Type B pancreatic cell (in vitro differentiated cells): Measurements from ENCODE around the gene VCL. TPM values are rescaled to one million over a fixed set of nuclear protein-coding genes. Genes with fewer than 3 reads are reported as not detected.
A peak's percentile ranks its signal among the peaks of the same experiment; 100 is the strongest.

ENCODE experiments used
- DNase-seq: peaks from one replicate; pipeline ENCODE4 v3.0.0; 2021; ENCODE audit warnings: mixed read lengths; ENCODE audit not compliant: unreplicated experiment; ENCODE audit errors: extremely low spot score
- H3K27ac Mint-ChIP-seq: 2 replicates; pipeline ENCODE4 v1.8.0; 2021; ENCODE audit warnings: mild to moderate bottlenecking, mixed read lengths
- H3K27me3 Mint-ChIP-seq: 2 replicates; pipeline ENCODE4 v1.8.0; 2021; ENCODE audit warnings: mixed read lengths
- H3K36me3 Mint-ChIP-seq: 2 replicates; pipeline ENCODE4 v1.8.0; 2021; ENCODE audit warnings: mixed read lengths
- H3K4me1 Mint-ChIP-seq: one replicate; pipeline ENCODE4 v1.8.0; 2021; ENCODE audit warnings: mixed read lengths; ENCODE audit not compliant: unreplicated experiment
- H3K4me3 Mint-ChIP-seq: 2 replicates; pipeline ENCODE4 v1.8.0; 2021; ENCODE audit warnings: mild to moderate bottlenecking, mixed read lengths
- H3K9me3 Mint-ChIP-seq: 2 replicates; pipeline ENCODE4 v1.8.0; 2021; ENCODE audit warnings: mixed read lengths
- total RNA-seq: library from RNA; stranded (reverse); gene quantifications from 2 replicates; pipeline ENCODE4 v1.2.1, GENCODE V29; 2021; ENCODE audit warnings: low replicate concordance
- TF ChIP-seq, protein P1 (sequence below): fragments of 200-600 bp; sonication (generic); conservative IDR thresholded peaks from 2 replicates; pipeline ENCODE4 v1.5.0; 2021; ENCODE audit warnings: antibody characterized with exemption, mild to moderate bottlenecking

VCL gene
- total RNA-seq, 1 donor from 2014 or later = 125 TPM

DNA sequence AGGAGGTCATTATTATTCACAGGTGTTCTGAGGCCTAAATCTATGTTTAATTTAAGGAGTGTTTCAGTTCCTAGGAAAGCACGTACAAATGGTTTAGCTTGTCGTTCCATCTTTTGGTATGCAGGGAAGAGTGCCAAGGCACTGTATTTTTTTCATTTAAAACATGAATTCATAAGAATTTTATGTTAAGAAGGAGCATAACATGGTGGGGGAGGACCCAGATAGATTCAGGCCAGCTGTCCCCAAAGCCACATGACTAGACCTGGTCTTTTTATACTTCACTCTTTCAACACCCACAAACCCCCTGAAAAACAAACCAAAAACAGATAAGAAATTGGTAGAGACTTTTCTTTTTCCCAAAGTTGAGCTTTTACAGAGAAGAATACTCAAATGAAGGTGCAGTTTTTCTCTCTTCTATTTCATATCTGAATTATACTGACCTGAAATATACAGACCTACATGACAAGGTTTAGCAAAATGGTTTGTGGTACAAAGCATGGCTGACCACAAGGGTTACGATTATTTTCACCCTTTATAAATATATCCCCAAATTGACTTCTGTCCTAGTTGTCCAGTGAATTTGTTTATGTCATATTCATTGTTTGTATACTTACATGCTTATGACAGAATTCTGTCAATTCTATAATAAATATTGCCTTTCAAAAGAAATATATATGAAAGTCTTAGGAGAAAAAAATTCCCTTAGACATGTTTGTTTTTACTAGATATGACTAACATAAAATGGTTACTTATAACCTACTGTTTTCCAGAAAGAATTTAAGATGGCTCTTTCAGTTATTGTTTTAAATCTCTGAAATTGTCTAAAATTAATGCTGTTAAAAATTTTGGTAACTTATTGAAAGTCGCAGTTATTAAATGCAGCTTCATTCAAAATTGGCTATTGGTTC is 81.4 kb downstream of the VCL start:
- Mint-ChIP-seq H3K27ac (peak overlapping the region; percentile 27), H3K4me1 (peaks cover 21% of the 10 kb centered on the region), H3K36me3 (peaks cover 20% of the 10 kb centered on the region), H3K27me3 (no peaks in the 10 kb centered on the region), H3K9me3 (no peaks in the 10 kb centered on the region), H3K4me3 (no peak overlapping the region)
- DNase-seq = no peak
- TF ChIP-seq, protein P1, sequence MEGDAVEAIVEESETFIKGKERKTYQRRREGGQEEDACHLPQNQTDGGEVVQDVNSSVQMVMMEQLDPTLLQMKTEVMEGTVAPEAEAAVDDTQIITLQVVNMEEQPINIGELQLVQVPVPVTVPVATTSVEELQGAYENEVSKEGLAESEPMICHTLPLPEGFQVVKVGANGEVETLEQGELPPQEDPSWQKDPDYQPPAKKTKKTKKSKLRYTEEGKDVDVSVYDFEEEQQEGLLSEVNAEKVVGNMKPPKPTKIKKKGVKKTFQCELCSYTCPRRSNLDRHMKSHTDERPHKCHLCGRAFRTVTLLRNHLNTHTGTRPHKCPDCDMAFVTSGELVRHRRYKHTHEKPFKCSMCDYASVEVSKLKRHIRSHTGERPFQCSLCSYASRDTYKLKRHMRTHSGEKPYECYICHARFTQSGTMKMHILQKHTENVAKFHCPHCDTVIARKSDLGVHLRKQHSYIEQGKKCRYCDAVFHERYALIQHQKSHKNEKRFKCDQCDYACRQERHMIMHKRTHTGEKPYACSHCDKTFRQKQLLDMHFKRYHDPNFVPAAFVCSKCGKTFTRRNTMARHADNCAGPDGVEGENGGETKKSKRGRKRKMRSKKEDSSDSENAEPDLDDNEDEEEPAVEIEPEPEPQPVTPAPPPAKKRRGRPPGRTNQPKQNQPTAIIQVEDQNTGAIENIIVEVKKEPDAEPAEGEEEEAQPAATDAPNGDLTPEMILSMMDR = no peak

DNA sequence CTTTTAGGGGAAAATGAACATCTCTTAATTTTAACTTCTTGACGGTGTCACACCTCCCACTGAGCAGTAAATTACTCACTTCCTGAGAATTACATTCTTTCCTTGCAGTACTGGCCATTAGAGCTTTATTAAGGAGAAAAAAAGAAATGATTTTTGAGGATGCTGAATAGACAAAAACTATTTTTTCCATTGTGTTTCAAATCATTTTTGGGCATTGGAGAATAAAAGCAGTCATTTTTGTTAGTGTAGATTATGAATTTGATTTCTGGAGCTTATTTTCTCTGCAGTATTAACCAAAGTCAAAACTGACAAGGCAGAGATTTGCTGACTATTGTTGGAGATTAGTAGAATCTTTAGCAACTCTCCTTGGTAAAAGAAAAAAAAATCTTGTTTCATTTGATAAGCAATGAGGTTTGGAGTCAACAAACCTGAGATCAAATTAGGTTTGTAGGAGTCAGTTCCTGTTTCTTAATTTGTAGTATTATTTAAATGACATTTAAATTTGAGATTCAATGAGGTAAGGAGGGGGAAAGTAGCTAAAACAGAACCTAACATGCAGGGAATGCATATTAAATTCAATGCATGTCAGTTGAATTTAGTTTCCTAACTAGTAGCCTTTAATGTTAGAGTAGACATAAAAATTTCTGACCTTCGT is 82.1 kb downstream of the VCL start:
- H3K27ac Mint-ChIP-seq = no peak overlapping the region
- TF ChIP-seq, protein P1 = no peak
- peaks cover 21% of the 10 kb centered on the region for H3K4me1 Mint-ChIP-seq

DNA sequence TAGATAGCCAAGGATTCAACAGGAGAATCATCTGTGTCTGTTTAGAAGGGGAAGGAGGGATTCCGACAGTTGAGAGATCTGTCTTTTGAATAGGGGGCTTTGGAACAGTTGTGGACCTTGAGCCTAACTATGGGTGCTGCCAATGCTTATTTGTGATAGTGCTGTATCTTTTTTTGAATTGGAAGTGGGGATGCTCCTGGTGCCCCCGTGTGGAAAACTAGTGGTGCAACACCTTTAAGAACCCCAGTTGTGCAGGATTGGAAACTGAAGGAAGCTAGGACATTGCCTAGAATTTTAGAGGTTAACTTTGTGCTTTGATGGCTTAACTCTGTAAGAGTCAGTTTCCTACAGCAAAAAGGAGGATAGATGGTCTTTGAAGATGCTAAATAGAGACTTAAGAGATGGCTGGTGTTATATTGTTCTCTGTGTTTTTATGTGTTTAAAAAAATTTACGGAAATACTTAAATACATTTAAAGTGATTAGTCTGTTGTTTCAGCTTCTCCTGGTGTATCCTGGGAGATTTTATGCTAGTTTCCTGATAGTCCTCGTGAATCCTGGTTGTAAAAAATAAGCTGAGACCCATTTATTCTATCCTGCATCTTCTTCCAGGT is 83.4 kb downstream of the VCL start:
- Mint-ChIP-seq H3K4me1 (peaks cover 21% of the 10 kb centered on the region), H3K27ac (peak overlapping the region; percentile 22), H3K4me3 (no peak overlapping the region), H3K27me3 (no peaks in the 10 kb centered on the region), H3K36me3 (peaks cover 9% of the 10 kb centered on the region), H3K9me3 (no peaks in the 10 kb centered on the region)
- no peak for DNase-seq
- TF ChIP-seq, protein P1 = peak; percentile 84

More for the DNA sequence above, 82.1 kb downstream of the VCL start:
- DNase-seq = no peak
- peaks cover 14% of the 10 kb centered on the region for H3K36me3 Mint-ChIP-seq
- H3K9me3 Mint-ChIP-seq = no peaks in the 10 kb centered on the region
- H3K27me3 Mint-ChIP-seq = no peaks in the 10 kb centered on the region
- H3K4me3 Mint-ChIP-seq = no peak overlapping the region

DNA sequence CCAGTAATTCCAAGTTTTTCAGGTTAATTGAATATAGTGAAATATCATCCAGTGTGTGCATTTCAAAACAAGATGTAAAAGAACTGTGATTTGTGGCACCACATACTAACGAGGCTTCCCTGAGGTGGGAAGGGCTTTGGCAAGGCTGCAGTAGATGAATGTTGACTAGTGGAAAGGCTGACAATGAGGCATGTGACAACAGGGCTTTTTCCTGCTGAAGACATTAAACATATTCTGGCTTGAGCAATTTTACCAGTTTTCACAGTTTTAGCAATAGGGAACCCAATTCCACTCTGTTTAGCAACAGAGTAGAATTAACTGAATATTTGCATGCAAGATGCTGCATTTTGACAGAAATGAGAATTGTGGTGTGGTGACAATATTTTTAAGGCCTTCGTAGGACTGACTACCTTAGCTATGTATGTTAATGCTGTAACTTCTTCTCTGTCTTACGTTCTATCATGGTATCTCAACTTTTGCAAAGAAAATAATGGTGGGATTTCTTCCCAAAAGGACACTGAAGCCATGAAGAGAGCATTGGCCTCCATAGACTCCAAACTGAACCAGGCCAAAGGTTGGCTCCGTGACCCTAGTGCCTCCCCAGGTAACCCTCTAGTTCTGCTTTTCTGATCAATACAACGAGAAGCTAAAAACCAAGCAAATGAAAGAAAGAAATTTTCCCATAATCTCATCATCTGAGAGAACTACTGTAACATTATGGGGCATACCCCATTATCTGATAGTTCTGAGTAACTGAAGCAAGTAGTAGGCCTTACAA is 84.2 kb downstream of the VCL start:
- no peak overlapping the region for H3K4me3 Mint-ChIP-seq
- no peaks in the 10 kb centered on the region for H3K27me3 Mint-ChIP-seq
- DNase-seq = no peak
- TF ChIP-seq, protein P1 = no peak
- peaks cover 21% of the 10 kb centered on the region for H3K4me1 Mint-ChIP-seq
- H3K27ac Mint-ChIP-seq = no peak overlapping the region
- H3K9me3 Mint-ChIP-seq = no peaks in the 10 kb centered on the region
- H3K36me3 Mint-ChIP-seq = peaks cover 9% of the 10 kb centered on the region

DNA sequence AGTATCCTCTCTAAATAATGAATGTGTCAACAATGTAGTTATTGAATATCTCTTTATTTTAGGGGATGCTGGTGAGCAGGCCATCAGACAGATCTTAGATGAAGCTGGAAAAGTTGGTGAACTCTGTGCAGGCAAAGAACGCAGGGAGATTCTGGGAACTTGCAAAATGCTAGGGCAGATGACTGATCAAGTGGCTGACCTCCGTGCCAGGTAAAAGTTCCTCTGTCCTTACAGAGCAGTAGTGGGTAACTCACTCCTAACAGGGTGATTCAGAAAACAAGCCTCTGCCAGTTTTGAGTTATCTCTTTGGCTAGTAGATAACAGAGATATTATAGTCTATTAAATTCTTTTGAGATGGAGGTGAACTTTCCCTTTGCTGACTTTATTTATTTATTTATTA is 85.4 kb downstream of the VCL start:
- no peak overlapping the region for H3K4me3 Mint-ChIP-seq

More for the DNA sequence above, 85.4 kb downstream of the VCL start:
- peaks cover 12% of the 10 kb centered on the region for H3K36me3 Mint-ChIP-seq
- H3K27me3 Mint-ChIP-seq = no peaks in the 10 kb centered on the region
- no peak for DNase-seq
- H3K27ac Mint-ChIP-seq = no peak overlapping the region
- H3K9me3 Mint-ChIP-seq = no peaks in the 10 kb centered on the region
- TF ChIP-seq, protein P1 = no peak
- H3K4me1 Mint-ChIP-seq = peaks cover 18% of the 10 kb centered on the region
